ENCODE results near the gene CHCHD3.
A peak's percentile ranks its signal among the peaks of the same experiment; 100 is the strongest.

Gene CHCHD3

DNA sequence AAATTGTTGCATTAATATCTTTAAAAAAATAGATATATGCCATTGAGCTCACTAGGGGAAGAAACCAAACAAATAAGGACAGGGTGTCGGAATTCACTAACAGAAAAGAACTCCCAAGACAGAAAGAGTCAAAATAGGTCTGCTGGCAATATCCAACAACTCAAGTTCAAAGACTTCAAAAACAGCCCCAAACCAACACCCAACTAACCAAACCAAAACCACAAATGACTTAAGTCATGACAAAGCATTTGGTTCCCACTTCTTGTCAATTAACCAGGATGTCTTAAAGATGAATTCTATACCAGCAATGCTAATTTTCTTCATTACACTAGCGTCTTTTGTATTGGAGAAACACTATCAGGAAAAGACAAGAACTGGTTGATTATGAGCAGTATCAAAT is 256.7 kb downstream of the CHCHD3 start:
- DNase-seq = peak; percentile 5 to 27 (median 21)
- ChIA-PET POLR2A (no interaction called here), CTCF (interaction anchor here (1.0 kb wide), 1 partner anchor 12 kb away, joined by 3 read pairs; no protein-coding TSS in a partner anchor)
- Histone ChIP-seq H3K27ac (ENCODE audit: insufficient read depth in 1 of 2, low read depth in 1 of 2, low read length in 2 of 2, poor library complexity in 1 of 2, severe bottlenecking in 2 of 2) (no peak overlapping the region), H3K27me3 (replicated peaks in 2 of 5; ENCODE audit: control insufficient read depth in 4 of 5, insufficient read depth in 5 of 5, low read length in 4 of 5) (peaks cover 0 to 3% (median 0%) of the 10 kb centered on the region in 5 experiments), H3K9me3 (ENCODE audit: control extremely low read depth in 1 of 5, control insufficient read depth in 4 of 5, insufficient read depth in 2 of 5, low read depth in 1 of 5, low read length in 4 of 5) (no peaks in the 10 kb centered on the region), H3K36me3 (ENCODE audit: control insufficient read depth in 4 of 4, insufficient read depth in 4 of 4, low read length in 3 of 4) (peaks cover 0 to 8% (median 3%) of the 10 kb centered on the region in 4 experiments), H3K4me1 (ENCODE audit: control extremely low read depth in 1 of 4, control insufficient read depth in 4 of 4, insufficient read depth in 4 of 4, low read length in 3 of 4) (no peaks in the 10 kb centered on the region), H3K4me3 (ENCODE audit: control insufficient read depth in 1 of 7, extremely low read depth in 1 of 7, insufficient read depth in 4 of 7, low read depth in 2 of 7, low read length in 6 of 7) (no peak overlapping the region)
- WGBS (ENCODE audit: insufficient coverage) = 100% methylated on average over 1 of the region's 2 CpGs

DNA sequence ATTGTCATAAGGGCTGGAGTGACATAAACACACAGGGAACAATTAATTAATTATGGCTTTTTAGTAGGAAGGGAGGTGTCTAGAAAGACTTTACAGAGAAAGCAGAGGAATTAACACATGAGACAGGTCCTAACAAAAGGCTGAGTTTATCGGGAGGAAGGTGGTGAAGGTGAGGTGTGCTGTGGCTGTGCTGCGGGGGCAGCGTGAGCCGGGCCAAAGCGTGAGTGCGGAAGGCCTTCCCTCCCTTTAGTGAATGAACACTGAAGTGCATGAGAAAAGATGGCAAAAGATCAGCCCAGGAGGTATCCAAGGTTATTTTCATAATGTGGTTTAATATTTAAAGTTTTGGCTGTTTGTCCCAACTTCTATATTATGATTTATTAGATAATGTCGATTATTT is 262.2 kb downstream of the CHCHD3 start:
- no peaks in the 10 kb centered on the region for H3K9me3 ChIP-seq (ENCODE audit: control extremely low read depth in 1 of 5, control insufficient read depth in 4 of 5, insufficient read depth in 2 of 5, low read depth in 1 of 5, low read length in 4 of 5)
- 100% methylated on average over 6 of the region's 7 CpGs for WGBS (ENCODE audit: insufficient coverage)
- ChIA-PET CTCF (no interaction called here), POLR2A (interaction anchor here (0.7 kb wide), 1 partner anchor 19 kb away, joined by 3 read pairs; no protein-coding TSS in a partner anchor)
- no peak for DNase-seq
- H3K36me3 ChIP-seq (ENCODE audit: control insufficient read depth in 4 of 4, insufficient read depth in 4 of 4, low read length in 3 of 4) = peaks cover 0 to 3% (median 0%) of the 10 kb centered on the region in 4 experiments
- H3K27me3 ChIP-seq (replicated peaks in 2 of 5; ENCODE audit: control insufficient read depth in 4 of 5, insufficient read depth in 5 of 5, low read length in 4 of 5) = no peaks in the 10 kb centered on the region
- H3K27ac ChIP-seq (ENCODE audit: insufficient read depth in 1 of 2, low read depth in 1 of 2, low read length in 2 of 2, poor library complexity in 1 of 2, severe bottlenecking in 2 of 2) = no peak overlapping the region
- H3K4me1 ChIP-seq (ENCODE audit: control extremely low read depth in 1 of 4, control insufficient read depth in 4 of 4, insufficient read depth in 4 of 4, low read length in 3 of 4) = no peaks in the 10 kb centered on the region
- H3K4me3 ChIP-seq (ENCODE audit: control insufficient read depth in 1 of 7, extremely low read depth in 1 of 7, insufficient read depth in 4 of 7, low read depth in 2 of 7, low read length in 6 of 7) = no peak overlapping the region

DNA sequence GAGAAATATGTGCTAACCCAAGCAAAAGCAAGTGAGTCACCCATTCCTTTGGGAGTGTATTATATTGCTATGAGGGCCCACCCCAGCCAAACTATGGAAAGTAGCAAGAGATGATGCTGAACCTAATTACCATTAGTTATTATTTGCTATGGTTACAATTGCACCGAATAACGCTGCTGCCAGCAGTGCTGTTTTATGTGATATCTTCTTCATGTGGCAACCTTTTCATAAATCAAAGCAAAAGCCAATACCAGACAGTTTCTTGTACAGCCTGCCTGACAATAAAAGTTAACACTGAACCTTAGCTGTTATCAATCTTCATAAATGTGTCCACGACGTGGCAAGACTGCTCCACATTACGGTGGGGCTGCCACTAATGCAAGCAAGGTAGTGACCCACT is 263.9 kb downstream of the CHCHD3 start:
- Histone ChIP-seq H3K4me1 (ENCODE audit: control extremely low read depth in 1 of 4, control insufficient read depth in 4 of 4, insufficient read depth in 4 of 4, low read length in 3 of 4) (no peaks in the 10 kb centered on the region), H3K27ac (ENCODE audit: insufficient read depth in 1 of 2, low read depth in 1 of 2, low read length in 2 of 2, poor library complexity in 1 of 2, severe bottlenecking in 2 of 2) (no peak overlapping the region), H3K9me3 (ENCODE audit: control extremely low read depth in 1 of 5, control insufficient read depth in 4 of 5, insufficient read depth in 2 of 5, low read depth in 1 of 5, low read length in 4 of 5) (no peaks in the 10 kb centered on the region), H3K36me3 (ENCODE audit: control insufficient read depth in 4 of 4, insufficient read depth in 4 of 4, low read length in 3 of 4) (peaks cover under 1 to 8% (median 2%) of the 10 kb centered on the region in 4 experiments), H3K27me3 (replicated peaks in 2 of 5; ENCODE audit: control insufficient read depth in 4 of 5, insufficient read depth in 5 of 5, low read length in 4 of 5) (no peaks in the 10 kb centered on the region), H3K4me3 (ENCODE audit: control insufficient read depth in 1 of 7, extremely low read depth in 1 of 7, insufficient read depth in 4 of 7, low read depth in 2 of 7, low read length in 6 of 7) (no peak overlapping the region)
- no peak for DNase-seq
- ChIA-PET POLR2A (interaction anchor here (0.6 kb wide), 1 partner anchor 244 kb away, joined by 3 read pairs; no protein-coding TSS in a partner anchor), CTCF (interaction anchor here (0.6 kb wide), 1 partner anchor 362 kb away, joined by 3 read pairs; no protein-coding TSS in a partner anchor)
- 97% methylated on average over 3 of the region's 5 CpGs for WGBS (ENCODE audit: insufficient coverage)

DNA sequence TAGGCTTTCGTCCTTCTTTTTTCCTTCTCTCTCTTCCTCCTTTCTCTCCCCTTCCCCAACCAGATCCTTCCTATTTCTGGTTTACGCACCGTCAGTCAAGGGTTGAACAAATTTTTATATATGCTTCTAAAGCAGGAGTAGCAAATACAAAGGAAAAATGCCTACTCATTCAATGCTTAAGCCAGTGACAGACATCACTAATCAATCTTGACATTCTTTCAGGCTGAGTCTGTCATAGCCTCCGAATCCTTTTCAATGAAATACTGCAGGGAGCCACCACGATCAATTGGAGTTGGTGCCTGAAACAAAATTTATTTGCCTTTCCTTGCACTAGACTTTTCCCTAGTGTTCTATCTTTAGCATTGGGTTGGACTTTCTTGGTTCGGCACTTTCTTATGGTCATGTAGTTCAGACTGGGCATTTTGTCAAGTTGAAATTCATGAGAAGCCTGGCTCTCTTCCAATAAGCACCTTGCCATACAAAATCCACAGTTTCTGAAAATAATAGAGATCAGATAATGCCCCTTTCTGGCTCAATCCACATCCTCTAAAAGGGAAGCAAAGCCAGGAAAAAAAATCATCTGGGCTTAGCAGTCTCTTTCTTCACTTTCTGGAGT is 266.1 kb downstream of the CHCHD3 start:
- Histone ChIP-seq H3K4me3 (ENCODE audit: control insufficient read depth in 1 of 7, extremely low read depth in 1 of 7, insufficient read depth in 4 of 7, low read depth in 2 of 7, low read length in 6 of 7) (no peak overlapping the region), H3K36me3 (ENCODE audit: control insufficient read depth in 4 of 4, insufficient read depth in 4 of 4, low read length in 3 of 4) (peaks cover 2 to 8% (median 5%) of the 10 kb centered on the region in 4 experiments), H3K4me1 (ENCODE audit: control extremely low read depth in 1 of 4, control insufficient read depth in 4 of 4, insufficient read depth in 4 of 4, low read length in 3 of 4) (no peaks in the 10 kb centered on the region), H3K9me3 (ENCODE audit: control extremely low read depth in 1 of 5, control insufficient read depth in 4 of 5, insufficient read depth in 2 of 5, low read depth in 1 of 5, low read length in 4 of 5) (no peaks in the 10 kb centered on the region), H3K27ac (ENCODE audit: insufficient read depth in 1 of 2, low read depth in 1 of 2, low read length in 2 of 2, poor library complexity in 1 of 2, severe bottlenecking in 2 of 2) (no peak overlapping the region), H3K27me3 (replicated peaks in 2 of 5; ENCODE audit: control insufficient read depth in 4 of 5, insufficient read depth in 5 of 5, low read length in 4 of 5) (no peaks in the 10 kb centered on the region)
- 100% methylated on average over 2 of the region's 6 CpGs for WGBS (ENCODE audit: insufficient coverage)
- no peak for DNase-seq
- ChIA-PET POLR2A (no interaction called here), CTCF (no interaction called here)

DNA sequence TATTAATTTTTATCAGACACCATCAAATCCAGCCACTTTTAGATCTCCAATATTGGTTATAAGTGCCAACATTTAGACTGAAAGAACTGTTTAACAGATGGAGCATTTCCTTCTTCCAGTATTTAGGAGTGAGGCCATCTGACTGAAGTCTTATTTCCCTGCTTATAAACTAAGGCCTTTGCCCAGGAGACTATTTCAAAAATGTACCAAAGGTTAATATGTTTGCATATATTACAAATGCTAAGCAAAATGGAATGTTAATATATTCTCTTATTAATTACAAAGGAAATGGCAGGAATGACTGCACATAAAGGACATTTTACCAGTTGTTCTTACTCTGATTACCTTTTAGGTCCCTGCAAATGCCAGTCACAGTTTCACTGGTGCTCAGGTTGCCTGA is 266.8 kb downstream of the CHCHD3 start:
- H3K27me3 ChIP-seq (replicated peaks in 2 of 5; ENCODE audit: control insufficient read depth in 4 of 5, insufficient read depth in 5 of 5, low read length in 4 of 5) = no peaks in the 10 kb centered on the region
- H3K9me3 ChIP-seq (ENCODE audit: control extremely low read depth in 1 of 5, control insufficient read depth in 4 of 5, insufficient read depth in 2 of 5, low read depth in 1 of 5, low read length in 4 of 5) = no peaks in the 10 kb centered on the region
- no peak overlapping the region for H3K27ac ChIP-seq (ENCODE audit: insufficient read depth in 1 of 2, low read depth in 1 of 2, low read length in 2 of 2, poor library complexity in 1 of 2, severe bottlenecking in 2 of 2)
- no peak overlapping the region for H3K4me3 ChIP-seq (ENCODE audit: control insufficient read depth in 1 of 7, extremely low read depth in 1 of 7, insufficient read depth in 4 of 7, low read depth in 2 of 7, low read length in 6 of 7)
- no peaks in the 10 kb centered on the region for H3K4me1 ChIP-seq (ENCODE audit: control extremely low read depth in 1 of 4, control insufficient read depth in 4 of 4, insufficient read depth in 4 of 4, low read length in 3 of 4)
- no peak for DNase-seq
- CTCF ChIA-PET = no interaction called here
- POLR2A ChIA-PET = no interaction called here
- peaks cover 2 to 9% (median 5%) of the 10 kb centered on the region in 4 experiments for H3K36me3 ChIP-seq (ENCODE audit: control insufficient read depth in 4 of 4, insufficient read depth in 4 of 4, low read length in 3 of 4)

DNA sequence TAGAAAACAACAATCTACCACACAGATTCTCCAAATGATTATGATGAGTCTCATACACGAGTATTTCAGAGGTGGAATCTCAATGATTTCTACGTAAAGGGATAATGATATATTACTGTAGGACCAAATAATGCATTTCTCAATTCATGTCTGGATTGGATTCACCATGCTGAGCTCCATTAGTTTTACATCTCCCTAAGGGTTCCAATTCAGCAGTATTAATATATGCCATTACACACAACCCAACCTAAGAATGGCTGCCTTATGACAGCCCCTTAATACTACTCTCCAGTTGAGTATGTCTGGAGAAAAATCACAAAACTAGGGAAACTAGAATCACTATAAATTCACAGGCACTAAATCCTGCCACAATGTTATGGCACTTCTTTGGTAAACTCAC is 271.3 kb downstream of the CHCHD3 start:
- H3K9me3 ChIP-seq (ENCODE audit: control extremely low read depth in 1 of 5, control insufficient read depth in 4 of 5, insufficient read depth in 2 of 5, low read depth in 1 of 5, low read length in 4 of 5) = no peaks in the 10 kb centered on the region
- H3K36me3 ChIP-seq (ENCODE audit: control insufficient read depth in 4 of 4, insufficient read depth in 4 of 4, low read length in 3 of 4) = peaks cover 2 to 9% (median 3%) of the 10 kb centered on the region in 4 experiments
- no peak overlapping the region for H3K27ac ChIP-seq (ENCODE audit: insufficient read depth in 1 of 2, low read depth in 1 of 2, low read length in 2 of 2, poor library complexity in 1 of 2, severe bottlenecking in 2 of 2)
- DNase-seq = no peak
- no peak overlapping the region for H3K4me3 ChIP-seq (ENCODE audit: control insufficient read depth in 1 of 7, extremely low read depth in 1 of 7, insufficient read depth in 4 of 7, low read depth in 2 of 7, low read length in 6 of 7)
- no peaks in the 10 kb centered on the region for H3K27me3 ChIP-seq (replicated peaks in 2 of 5; ENCODE audit: control insufficient read depth in 4 of 5, insufficient read depth in 5 of 5, low read length in 4 of 5)
- 83% methylated on average over 1 of the region's 2 CpGs for WGBS (ENCODE audit: insufficient coverage)
- POLR2A ChIA-PET = no interaction called here
- CTCF ChIA-PET = no interaction called here
- peaks cover 0 to 8% (median 7%) of the 10 kb centered on the region in 4 experiments for H3K4me1 ChIP-seq (ENCODE audit: control extremely low read depth in 1 of 4, control insufficient read depth in 4 of 4, insufficient read depth in 4 of 4, low read length in 3 of 4)

DNA sequence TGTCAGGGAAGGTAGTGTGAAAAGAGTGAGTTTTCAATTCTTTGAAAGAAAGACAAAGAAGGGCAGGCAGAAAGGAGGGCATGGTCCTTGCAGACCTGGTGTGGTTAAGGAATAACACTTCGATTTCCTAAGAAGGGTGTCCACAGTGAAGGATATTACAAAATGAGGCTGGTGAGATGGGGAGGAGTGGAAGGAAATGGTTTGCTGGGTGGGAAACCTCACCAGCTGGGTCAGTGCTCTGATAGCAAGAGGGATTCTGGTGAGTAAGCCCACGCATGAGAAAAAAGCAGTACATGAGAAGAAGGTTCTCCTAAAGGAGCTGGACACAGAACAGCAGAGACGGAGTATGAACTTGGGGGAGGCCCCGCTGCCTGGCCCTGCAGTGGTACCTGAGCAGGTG is 275.1 kb downstream of the CHCHD3 start:
- no peaks in the 10 kb centered on the region for H3K9me3 ChIP-seq (ENCODE audit: control extremely low read depth in 1 of 5, control insufficient read depth in 4 of 5, insufficient read depth in 2 of 5, low read depth in 1 of 5, low read length in 4 of 5)
- H3K27me3 ChIP-seq (replicated peaks in 2 of 5; ENCODE audit: control insufficient read depth in 4 of 5, insufficient read depth in 5 of 5, low read length in 4 of 5) = no peaks in the 10 kb centered on the region
- ChIA-PET POLR2A (no interaction called here), CTCF (no interaction called here)
- no peak for DNase-seq
- H3K4me3 ChIP-seq (ENCODE audit: control insufficient read depth in 1 of 7, extremely low read depth in 1 of 7, insufficient read depth in 4 of 7, low read depth in 2 of 7, low read length in 6 of 7) = no peak overlapping the region
- peaks cover 0 to 5% (median 0%) of the 10 kb centered on the region in 4 experiments for H3K36me3 ChIP-seq (ENCODE audit: control insufficient read depth in 4 of 4, insufficient read depth in 4 of 4, low read length in 3 of 4)
- 71% methylated on average over 2 of the region's 4 CpGs for WGBS (ENCODE audit: insufficient coverage)
- H3K4me1 ChIP-seq (ENCODE audit: control extremely low read depth in 1 of 4, control insufficient read depth in 4 of 4, insufficient read depth in 4 of 4, low read length in 3 of 4) = peaks cover 0 to 8% (median 7%) of the 10 kb centered on the region in 4 experiments
- no peak overlapping the region for H3K27ac ChIP-seq (ENCODE audit: insufficient read depth in 1 of 2, low read depth in 1 of 2, low read length in 2 of 2, poor library complexity in 1 of 2, severe bottlenecking in 2 of 2)

Measured in common myeloid progenitor, CD34-positive (primary cell).